ENCODE data around the gene THRA.
A peak's percentile ranks its signal among the peaks of the same experiment; 100 is the strongest.
"Not testable (repeated sequence)": the region's sequence is repeated elsewhere in the genome, so short reads cannot be mapped to it uniquely, and the experiment has no call there.

THRA gene

GRCh38 chr17:40113110-40113906 is 50.5 kb downstream of the THRA start:
- peak; percentile 80 to 90 for DNase-seq (ENCODE audit: low read depth in 2 of 2)

GRCh38 chr17:40113907-40114245 is 51.1 kb downstream of the THRA start:
- no peak for DNase-seq (ENCODE audit: low read depth in 2 of 2)

GRCh38 chr17:40115101-40115436 is 52.3 kb downstream of the THRA start:
- DNase-seq (ENCODE audit: low read depth in 2 of 2), result no peak

GRCh38 chr17:40121181-40122135 is 58.7 kb downstream of the THRA start, which contains the start of gene MSL1:
Gene MSL1 (plus strand): TSS chr17:40121971. CDS start chr17:40122613, 642 bp downstream.
- DNase-seq (ENCODE audit: low read depth in 2 of 2), result peak; percentile 74 to 84

- peak in 1 of 2 donors; percentile 42 for DNase-seq (ENCODE audit: low read depth in 2 of 2)
Observed at GRCh38 chr17:40122136-40122998, 59.6 kb downstream of the THRA start.

- DNase-seq (ENCODE audit: low read depth in 2 of 2), result peak in 1 of 2 donors; percentile 38
Observed at GRCh38 chr17:40122999-40123810, 60.4 kb downstream of the THRA start.

- DNase-seq (ENCODE audit: low read depth in 2 of 2), result no peak
Observed at GRCh38 chr17:40123811-40124114, 61.0 kb downstream of the THRA start.

- no peak for DNase-seq (ENCODE audit: low read depth in 2 of 2)
Observed at GRCh38 chr17:40124279-40125141, 61.7 kb downstream of the THRA start.

GRCh38 chr17:40129498-40129897 is 66.7 kb downstream of the THRA start:
- no peak for DNase-seq (ENCODE audit: low read depth in 2 of 2)

- DNase-seq (ENCODE audit: low read depth in 2 of 2), result no peak
Observed at GRCh38 chr17:40130352-40131042, 67.7 kb downstream of the THRA start.

- no peak for DNase-seq (ENCODE audit: low read depth in 2 of 2)
Observed at GRCh38 chr17:40134184-40134583, 71.4 kb downstream of the THRA start.

GRCh38 chr17:40135817-40136216 is 73.1 kb downstream of the THRA start:
- DNase-seq (ENCODE audit: low read depth in 2 of 2), result no peak

GRCh38 chr17:40139566-40140058 is 76.8 kb downstream of the THRA start:
- no peak for DNase-seq (ENCODE audit: low read depth in 2 of 2)

- DNase-seq (ENCODE audit: low read depth in 2 of 2), result not testable (repeated sequence)
Observed at GRCh38 chr17:40143166-40143565, 80.4 kb downstream of the THRA start.
